PC-9 (cell line): Measurements from ENCODE around the gene PDPK1.

ENCODE experiments used
- EZH2 ChIP-seq: fragments of 200-600 bp; sonication (generic); IDR thresholded peaks from 2 replicates; pipeline ENCODE4 v1.8.0; 2017; ENCODE audit warnings: antibody characterized with exemption, low read depth
- TF ChIP-seq, protein P1 (sequence below): fragments of 200-600 bp; sonication (generic); conservative IDR thresholded peaks from 2 replicates; pipeline ENCODE4 v1.6.1; 2017; ENCODE audit warnings: mixed run types, antibody characterized with exemption, mild to moderate bottlenecking, moderate library complexity

DNA sequence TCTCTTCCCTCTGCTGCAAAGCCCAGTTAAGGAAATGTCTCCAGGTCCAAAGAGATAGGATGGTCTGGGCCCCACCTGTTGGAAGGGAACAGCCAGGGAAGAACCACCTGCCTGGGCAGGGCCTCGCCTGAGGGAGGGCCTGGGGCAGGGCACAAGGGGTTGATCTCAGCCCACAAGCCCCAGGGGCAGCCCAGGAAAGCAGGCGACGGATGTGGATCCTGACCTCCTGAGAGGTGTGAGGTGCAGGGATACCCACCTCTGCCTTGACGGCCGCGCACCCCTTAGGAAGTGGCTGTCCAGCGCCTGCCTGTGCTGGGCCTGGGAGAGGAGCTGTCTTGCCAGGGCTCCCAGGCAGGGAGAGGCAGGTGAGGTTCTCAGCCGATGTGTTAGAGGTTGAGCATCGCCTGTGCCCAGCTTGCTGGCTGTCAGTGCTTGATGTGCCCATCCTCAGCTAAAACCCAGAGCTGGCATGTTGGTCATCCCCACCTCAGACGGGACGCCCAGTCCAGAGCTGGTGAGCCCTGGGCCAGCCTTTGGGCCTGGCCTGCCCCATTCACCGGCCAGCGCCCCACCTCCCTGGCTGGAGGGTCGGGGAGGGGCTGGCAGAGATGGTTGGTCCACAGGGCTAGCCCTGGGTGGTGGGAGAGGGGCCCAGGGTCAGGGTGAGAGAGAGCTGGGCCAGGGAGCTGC is 7.0 kb upstream of the PDPK1 start:
- TF ChIP-seq, protein P1, sequence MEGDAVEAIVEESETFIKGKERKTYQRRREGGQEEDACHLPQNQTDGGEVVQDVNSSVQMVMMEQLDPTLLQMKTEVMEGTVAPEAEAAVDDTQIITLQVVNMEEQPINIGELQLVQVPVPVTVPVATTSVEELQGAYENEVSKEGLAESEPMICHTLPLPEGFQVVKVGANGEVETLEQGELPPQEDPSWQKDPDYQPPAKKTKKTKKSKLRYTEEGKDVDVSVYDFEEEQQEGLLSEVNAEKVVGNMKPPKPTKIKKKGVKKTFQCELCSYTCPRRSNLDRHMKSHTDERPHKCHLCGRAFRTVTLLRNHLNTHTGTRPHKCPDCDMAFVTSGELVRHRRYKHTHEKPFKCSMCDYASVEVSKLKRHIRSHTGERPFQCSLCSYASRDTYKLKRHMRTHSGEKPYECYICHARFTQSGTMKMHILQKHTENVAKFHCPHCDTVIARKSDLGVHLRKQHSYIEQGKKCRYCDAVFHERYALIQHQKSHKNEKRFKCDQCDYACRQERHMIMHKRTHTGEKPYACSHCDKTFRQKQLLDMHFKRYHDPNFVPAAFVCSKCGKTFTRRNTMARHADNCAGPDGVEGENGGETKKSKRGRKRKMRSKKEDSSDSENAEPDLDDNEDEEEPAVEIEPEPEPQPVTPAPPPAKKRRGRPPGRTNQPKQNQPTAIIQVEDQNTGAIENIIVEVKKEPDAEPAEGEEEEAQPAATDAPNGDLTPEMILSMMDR = no peak
- no peak for TF ChIP-seq EZH2
